GM23338 (cell line): ENCODE results near the gene MOXD1.

Source experiments
- EZH2phosphoT487 ChIP-seq: fragments of 200-600 bp; sonication (generic); IDR thresholded peaks from one replicate; pipeline ENCODE4 v1.8.1; 2018; ENCODE audit warnings: antibody characterized with exemption; ENCODE audit not compliant: unreplicated experiment
- TF ChIP-seq, protein P1 (sequence below), 2 experiments: fragments of 200-600 bp in 1 of 2; sonication (generic) in 1 of 2; conservative IDR thresholded peaks; 2 replicates each; pipeline versions ENCODE4 v1.5.1 to v1.6.1; 2016 to 2017; ENCODE audit warnings: antibody characterized with exemption in 2 of 2, low read depth in 2 of 2, mild to moderate bottlenecking in 2 of 2, moderate library complexity in 1 of 2

DNA sequence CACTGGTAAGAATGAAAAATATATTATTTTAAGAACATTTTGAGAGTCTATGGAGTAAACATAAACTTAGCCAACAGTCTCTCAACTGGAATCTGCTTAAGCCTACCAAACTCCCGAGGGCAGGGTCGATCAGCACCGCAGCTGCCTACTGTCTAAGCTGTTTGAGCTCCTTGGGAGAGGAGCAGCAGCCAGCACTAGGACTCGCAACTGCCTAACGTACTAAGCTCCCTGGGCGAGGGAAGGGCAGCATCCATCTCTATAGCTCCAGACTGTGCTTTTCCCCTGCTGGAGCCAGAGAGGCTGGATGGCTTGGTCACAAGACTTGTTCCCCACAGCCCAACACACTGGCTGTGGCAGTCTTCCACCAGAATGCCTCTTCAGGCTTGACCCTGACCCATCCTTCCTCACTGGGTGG is 96.4 kb downstream of the MOXD1 start:
- TF ChIP-seq, protein P1, sequence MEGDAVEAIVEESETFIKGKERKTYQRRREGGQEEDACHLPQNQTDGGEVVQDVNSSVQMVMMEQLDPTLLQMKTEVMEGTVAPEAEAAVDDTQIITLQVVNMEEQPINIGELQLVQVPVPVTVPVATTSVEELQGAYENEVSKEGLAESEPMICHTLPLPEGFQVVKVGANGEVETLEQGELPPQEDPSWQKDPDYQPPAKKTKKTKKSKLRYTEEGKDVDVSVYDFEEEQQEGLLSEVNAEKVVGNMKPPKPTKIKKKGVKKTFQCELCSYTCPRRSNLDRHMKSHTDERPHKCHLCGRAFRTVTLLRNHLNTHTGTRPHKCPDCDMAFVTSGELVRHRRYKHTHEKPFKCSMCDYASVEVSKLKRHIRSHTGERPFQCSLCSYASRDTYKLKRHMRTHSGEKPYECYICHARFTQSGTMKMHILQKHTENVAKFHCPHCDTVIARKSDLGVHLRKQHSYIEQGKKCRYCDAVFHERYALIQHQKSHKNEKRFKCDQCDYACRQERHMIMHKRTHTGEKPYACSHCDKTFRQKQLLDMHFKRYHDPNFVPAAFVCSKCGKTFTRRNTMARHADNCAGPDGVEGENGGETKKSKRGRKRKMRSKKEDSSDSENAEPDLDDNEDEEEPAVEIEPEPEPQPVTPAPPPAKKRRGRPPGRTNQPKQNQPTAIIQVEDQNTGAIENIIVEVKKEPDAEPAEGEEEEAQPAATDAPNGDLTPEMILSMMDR (conservative IDR thresholded peaks at IDR 0.05; ENCODE audit: low read depth in 2 of 2), result no peak
- no peak for TF ChIP-seq EZH2phosphoT487
